ENCODE data around the gene GATD1.

The GATD1 gene

GRCh38 chr11:726278-727220 lies 50.7 kb downstream of the GATD1 start:
- DNase-seq = peak; percentile 95

DNA sequence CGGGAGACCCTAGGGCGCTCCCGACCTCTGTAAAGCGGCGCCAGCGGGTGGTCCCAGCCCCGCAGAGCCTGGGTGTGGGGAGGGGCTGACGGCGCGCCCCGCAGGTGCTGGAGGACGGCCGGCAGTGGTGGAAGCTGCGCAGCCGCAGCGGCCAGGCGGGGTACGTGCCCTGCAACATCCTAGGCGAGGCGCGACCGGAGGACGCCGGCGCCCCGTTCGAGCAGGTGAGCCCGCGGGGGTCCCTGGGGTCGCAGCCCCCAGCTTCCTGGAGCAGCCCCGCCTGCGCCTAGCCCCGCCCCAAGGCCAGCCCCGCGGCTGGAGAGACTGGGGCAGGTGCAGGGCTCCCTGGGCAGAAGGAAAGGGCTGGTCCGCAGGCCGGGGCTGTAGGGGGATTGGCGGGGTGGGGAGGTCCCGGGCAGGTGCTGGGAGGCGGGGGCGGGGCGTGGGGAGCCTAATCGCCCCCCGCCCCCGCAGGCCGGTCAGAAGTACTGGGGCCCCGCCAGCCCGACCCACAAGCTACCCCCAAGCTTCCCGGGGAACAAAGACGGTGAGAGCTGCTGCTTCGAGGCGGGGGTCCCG lies 51.6 kb downstream of the GATD1 start:
- peak; percentile 74 for DNase-seq

- DNase-seq = no peak
These were observed 52.4 kb downstream of the GATD1 start for GRCh38 chr11:724778-725386.

DNA sequence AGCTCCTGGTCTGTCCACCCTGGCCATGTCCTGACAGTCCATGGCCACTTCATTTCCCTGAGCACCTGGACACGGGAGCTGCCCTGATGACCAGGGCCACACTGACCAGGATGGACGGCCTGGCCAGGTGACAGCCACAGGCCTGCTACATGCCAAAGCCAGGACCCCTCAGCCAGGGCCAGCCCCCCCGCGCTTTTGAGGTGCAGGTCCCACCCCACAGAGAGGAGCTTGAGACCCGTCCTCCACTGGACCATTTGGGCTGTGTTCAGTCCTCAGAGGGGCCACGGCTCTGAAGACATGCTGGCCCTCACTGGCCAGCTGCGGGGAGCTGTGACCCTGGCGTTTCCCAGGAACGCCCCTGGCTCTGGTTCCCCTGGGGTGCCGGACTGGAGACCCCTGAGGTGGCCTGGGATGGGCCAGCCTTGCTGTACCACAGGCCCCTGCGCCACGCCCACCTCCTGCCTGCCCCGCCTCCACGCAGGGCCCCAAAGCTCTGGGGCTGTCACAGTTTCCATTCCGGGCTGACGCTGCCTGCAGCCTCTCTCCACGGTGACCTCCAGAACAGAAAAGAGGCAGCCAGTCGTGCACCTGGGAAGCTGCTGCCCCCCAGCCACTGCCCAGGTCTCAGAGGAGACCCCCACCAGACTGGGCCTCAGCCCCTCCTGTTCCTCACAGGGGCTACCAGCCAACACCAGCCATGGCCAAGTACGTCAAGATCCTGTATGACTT lies 53.1 kb downstream of the GATD1 start:
- no peak for DNase-seq

- DNase-seq = peak; percentile 69
These were observed 54.0 kb downstream of the GATD1 start for GRCh38 chr11:723120-723883.

DNA sequence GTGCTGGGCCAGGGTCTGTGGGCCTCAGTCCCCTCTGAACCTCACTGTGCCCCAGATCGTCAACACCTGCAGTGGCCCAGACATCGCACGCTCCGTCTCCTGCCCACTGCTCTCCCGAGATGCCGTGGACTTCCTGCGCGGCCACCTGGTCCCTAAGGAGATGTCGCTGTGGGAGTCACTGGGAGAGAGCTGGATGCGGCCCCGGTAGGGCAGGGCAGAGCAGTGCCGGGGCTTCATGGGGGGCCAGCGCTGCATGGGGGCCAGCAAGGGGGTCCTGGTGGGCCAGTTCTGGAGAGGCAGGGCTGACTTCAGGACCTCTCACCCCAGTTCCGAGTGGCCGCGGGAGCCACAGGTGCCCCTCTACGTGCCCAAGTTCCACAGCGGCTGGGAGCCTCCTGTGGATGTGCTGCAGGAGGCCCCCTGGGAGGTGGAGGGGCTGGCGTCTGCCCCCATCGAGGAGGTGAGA lies 54.9 kb downstream of the GATD1 start:
- DNase-seq = peak; percentile 47

- peak; percentile 82 for DNase-seq
These were observed 55.4 kb downstream of the GATD1 start for GRCh38 chr11:721741-722345.

- no peak for DNase-seq
These were observed 56.0 kb downstream of the GATD1 start for GRCh38 chr11:721247-721740.

- DNase-seq = peak; percentile 90
These were observed 56.5 kb downstream of the GATD1 start for GRCh38 chr11:720642-721246.

- DNase-seq = no peak
These were observed 57.2 kb downstream of the GATD1 start for GRCh38 chr11:720017-720641.

DNA sequence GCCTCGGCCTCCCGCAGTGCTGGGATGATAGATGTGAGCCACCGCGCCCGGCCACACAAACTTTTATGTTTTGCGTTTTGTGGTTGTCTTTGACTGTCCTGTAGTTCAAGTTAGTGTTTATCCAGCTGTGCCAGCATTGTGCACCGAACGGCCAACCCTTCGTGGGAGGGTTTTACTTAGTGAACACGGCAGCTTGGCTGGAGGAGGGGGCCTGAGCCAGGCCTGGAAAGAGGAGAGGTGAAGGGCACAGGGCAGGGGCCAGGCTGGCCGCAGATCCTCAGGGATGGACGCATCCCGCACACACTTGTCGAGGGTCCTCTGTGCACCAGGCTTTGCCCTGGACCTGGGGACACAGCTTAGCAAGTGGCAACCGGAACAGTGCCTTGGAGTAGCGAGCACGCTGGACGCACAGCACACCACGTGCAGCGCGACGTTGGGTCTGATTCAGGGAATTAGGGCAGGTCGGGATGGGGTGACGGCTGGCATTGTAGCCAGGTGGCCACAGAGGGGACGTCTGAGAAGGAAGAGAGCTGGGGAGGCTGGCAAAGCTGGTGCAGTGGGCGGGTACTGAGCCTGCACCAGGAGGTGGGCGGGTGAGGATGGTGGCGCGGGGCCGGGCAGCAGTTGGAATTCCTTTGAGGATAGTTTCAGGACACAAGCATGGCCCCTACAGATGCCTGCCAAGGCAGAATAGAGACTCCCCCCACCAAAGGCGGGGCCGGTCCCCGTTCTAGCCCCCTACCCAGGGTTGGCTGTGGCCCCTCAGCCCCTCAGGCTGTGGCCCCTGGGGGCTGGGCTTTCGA lies 57.9 kb downstream of the GATD1 start:
- DNase-seq = peak; percentile 52

Measured in NCI-H69 (cell line).